PC-9 (cell line): ENCODE results near the gene SHISA9. TPM values are rescaled to one million over a fixed set of nuclear protein-coding genes. Genes with fewer than 3 reads are reported as not detected.

Experiments
- BruUV-seq: library from RNA; stranded (reverse); fragments of 400-500 nt; replicated peaks from 2 replicates; lab custom pipeline; 2021; lab: Mats Ljungman, UMichigan
- CTCF ChIA-PET: fragments of 300-600 bp; sonication (Branson Sonifier 250); formaldehyde crosslinking; loops from one replicate; lab custom pipeline; 2022; ENCODE audit warnings: antibody characterized with exemption; lab: Charles Lee
- POLR2A ChIA-PET: fragments of 300-600 bp; sonication (Branson Sonifier 250); formaldehyde crosslinking; loops from one replicate; lab custom pipeline; 2022; ENCODE audit warnings: antibody characterized with exemption; ENCODE audit not compliant: unreplicated experiment; lab: Charles Lee
- DNase-seq, 2 experiments: peaks; one replicate each; pipeline versions ENCODE4 v3.0.0 to v3.0.0-alpha.2; 2015 to 2022; ENCODE audit warnings: mixed read lengths in 1 of 2
- H2AFZ ChIP-seq: fragments of 200-600 bp; sonication (generic); 2 replicates; pipeline ENCODE4 v1.8.1; 2017; ENCODE audit warnings: antibody characterized with exemption
- H3F3A ChIP-seq: fragments of 200-600 bp; sonication (generic); 2 replicates; pipeline ENCODE4 v1.8.1; 2017; ENCODE audit warnings: antibody characterized with exemption, mild to moderate bottlenecking, low read depth; ENCODE audit not compliant: insufficient read depth
- H3K27ac ChIP-seq: fragments of 200-600 bp; sonication (generic); 2 replicates; pipeline ENCODE4 v1.6.1; 2016; ENCODE audit warnings: mixed run types
- H3K27me3 ChIP-seq: fragments of 200-600 bp; sonication (generic); 2 replicates; pipeline ENCODE4 v1.6.1; 2016; ENCODE audit warnings: low read depth, mixed run types; ENCODE audit not compliant: insufficient read depth
- H3K36me3 ChIP-seq: fragments of 200-600 bp; sonication (generic); 2 replicates; pipeline ENCODE4 v1.6.1; 2016; ENCODE audit warnings: low read depth, mixed run types
- H3K4me1 ChIP-seq: fragments of 200-600 bp; sonication (generic); replicated peaks from 2 replicates; pipeline ENCODE4 v1.6.1; 2016; ENCODE audit warnings: mixed run types; ENCODE audit not compliant: insufficient read depth
- H3K4me2 ChIP-seq: fragments of 200-600 bp; sonication (generic); 2 replicates; pipeline ENCODE4 v1.6.1; 2017; ENCODE audit warnings: mixed run types
- H3K4me3 ChIP-seq: fragments of 200-600 bp; sonication (generic); 2 replicates; pipeline ENCODE4 v1.6.1; 2016; ENCODE audit warnings: mixed run types
- H3K79me2 ChIP-seq: fragments of 200-600 bp; sonication (generic); 2 replicates; pipeline ENCODE4 v1.6.1; 2017; ENCODE audit warnings: low read depth, mixed run types
- H3K9me2 ChIP-seq: fragments of 200-600 bp; sonication (generic); 2 replicates; pipeline ENCODE4 v1.8.1; 2017; ENCODE audit warnings: mild to moderate bottlenecking; ENCODE audit not compliant: insufficient read depth
- H3K9me3 ChIP-seq: fragments of 200-600 bp; sonication (generic); 2 replicates; pipeline ENCODE4 v1.8.1; 2016; ENCODE audit warnings: low read depth; ENCODE audit not compliant: insufficient read depth
- H4K20me1 ChIP-seq: fragments of 200-600 bp; sonication (generic); 2 replicates; pipeline ENCODE4 v1.8.1; 2017; ENCODE audit not compliant: insufficient read depth
- EZH2 ChIP-seq: fragments of 200-600 bp; sonication (generic); IDR thresholded peaks from 2 replicates; pipeline ENCODE4 v1.8.0; 2017; ENCODE audit warnings: antibody characterized with exemption, low read depth
- intact Hi-C: fragments of 100-400 bp; cut with micrococcal nuclease; formaldehyde crosslinking; loops from one replicate; pipeline ENCODE4 v1.10.0; 2022; ENCODE audit not compliant: unreplicated experiment
- total RNA-seq: library from RNA; stranded (reverse); gene quantifications from 2 replicates; pipeline ENCODE4 v1.2.3, GENCODE V29; 2021
- TF ChIP-seq, protein P1 (sequence below): fragments of 200-600 bp; sonication (generic); conservative IDR thresholded peaks from 2 replicates; pipeline ENCODE4 v1.6.1; 2017; ENCODE audit warnings: mixed run types, antibody characterized with exemption, mild to moderate bottlenecking, moderate library complexity

SHISA9 gene
- total RNA-seq, 1 experiment from 2014 or later, result 80.5 TPM

DNA sequence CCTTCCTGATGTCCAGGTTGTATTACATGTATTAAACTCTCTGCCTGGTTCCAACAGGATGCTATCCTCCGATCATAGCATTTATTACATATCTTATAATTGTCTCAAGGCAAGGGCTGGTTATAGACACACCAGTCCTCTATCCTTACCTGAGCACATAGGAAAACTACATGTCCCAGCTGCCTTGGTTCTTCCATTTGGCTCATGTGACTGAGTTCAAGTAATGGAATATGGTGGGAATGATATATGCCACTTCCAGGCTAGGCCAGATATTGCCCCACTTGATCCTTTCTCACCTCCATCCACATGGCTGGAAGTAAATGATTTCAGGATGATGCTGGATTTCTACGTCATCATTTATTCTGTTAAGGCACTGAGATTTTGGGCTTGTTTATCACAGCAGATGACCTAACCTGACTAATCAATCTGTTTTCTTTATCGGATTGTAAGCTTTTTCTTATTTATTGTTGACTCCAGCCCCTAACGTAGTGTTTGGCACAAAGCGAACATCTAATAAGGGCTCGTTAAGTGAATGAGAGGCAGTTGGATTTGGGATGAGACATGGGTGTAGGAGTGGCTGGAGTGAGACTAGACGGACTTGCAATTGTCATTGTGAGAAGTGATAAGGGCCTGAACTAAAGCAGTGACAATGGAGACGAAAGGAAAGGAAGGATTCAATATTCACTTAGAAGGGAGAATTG, 8.2 kb upstream of the SHISA9 start:
- ChIA-PET CTCF (interaction anchor here (0.9 kb wide), 1 partner anchor 321 kb away, joined by 3 read pairs; no protein-coding TSS in a partner anchor), POLR2A (no interaction called here)
- Histone ChIP-seq H3K27me3 (no peaks in the 10 kb centered on the region), H3K9me3 (no peaks in the 10 kb centered on the region), H2AFZ (no peak overlapping the region), H3K27ac (no peak overlapping the region), H3K79me2 (peaks cover 12% of the 10 kb centered on the region; the same call in 1 of the 2 replicates), H3K4me3 (no peak overlapping the region), H3K36me3 (no peaks in the 10 kb centered on the region), H3K4me1 (peaks cover 38% of the 10 kb centered on the region), H3F3A (peaks cover 24% of the 10 kb centered on the region; the same call in 1 of the 2 replicates), H3K4me2 (no peak overlapping the region), H3K9me2 (no peaks in the 10 kb centered on the region), H4K20me1 (no peaks in the 10 kb centered on the region)
- DNase-seq, result no peak
- BruUV-seq, result no TSS peak
- TF ChIP-seq, protein P1, sequence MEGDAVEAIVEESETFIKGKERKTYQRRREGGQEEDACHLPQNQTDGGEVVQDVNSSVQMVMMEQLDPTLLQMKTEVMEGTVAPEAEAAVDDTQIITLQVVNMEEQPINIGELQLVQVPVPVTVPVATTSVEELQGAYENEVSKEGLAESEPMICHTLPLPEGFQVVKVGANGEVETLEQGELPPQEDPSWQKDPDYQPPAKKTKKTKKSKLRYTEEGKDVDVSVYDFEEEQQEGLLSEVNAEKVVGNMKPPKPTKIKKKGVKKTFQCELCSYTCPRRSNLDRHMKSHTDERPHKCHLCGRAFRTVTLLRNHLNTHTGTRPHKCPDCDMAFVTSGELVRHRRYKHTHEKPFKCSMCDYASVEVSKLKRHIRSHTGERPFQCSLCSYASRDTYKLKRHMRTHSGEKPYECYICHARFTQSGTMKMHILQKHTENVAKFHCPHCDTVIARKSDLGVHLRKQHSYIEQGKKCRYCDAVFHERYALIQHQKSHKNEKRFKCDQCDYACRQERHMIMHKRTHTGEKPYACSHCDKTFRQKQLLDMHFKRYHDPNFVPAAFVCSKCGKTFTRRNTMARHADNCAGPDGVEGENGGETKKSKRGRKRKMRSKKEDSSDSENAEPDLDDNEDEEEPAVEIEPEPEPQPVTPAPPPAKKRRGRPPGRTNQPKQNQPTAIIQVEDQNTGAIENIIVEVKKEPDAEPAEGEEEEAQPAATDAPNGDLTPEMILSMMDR, result no peak
- TF ChIP-seq EZH2, result no peak
- intact Hi-C loops, result no loop called here

DNA sequence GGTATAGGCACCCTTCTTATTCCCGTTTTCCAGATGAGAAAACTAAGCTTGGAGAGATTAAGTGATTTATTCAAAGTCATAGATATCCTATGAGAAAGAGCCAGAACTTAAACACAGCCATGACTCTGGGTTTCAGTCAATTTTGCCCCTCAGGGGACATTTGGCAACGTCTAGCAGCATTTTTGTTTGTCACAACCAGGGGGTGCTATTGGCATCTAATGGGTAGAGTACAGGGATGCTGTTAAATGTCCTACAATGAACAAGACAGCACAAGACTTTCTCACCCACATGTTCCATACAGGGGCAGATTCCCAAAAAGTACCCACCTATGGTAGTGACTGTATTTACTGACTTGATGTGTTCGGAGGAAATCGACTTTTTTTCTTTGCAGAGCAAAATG, 4.8 kb upstream of the SHISA9 start:
- Histone ChIP-seq H3K79me2 (peaks cover 28% of the 10 kb centered on the region), H3K4me3 (no peak overlapping the region), H2AFZ (no peak overlapping the region), H3K27ac (no peak overlapping the region), H3F3A (peaks cover 36% of the 10 kb centered on the region), H3K4me2 (no peak overlapping the region), H3K4me1 (peaks cover 45% of the 10 kb centered on the region), H3K9me3 (no peaks in the 10 kb centered on the region), H3K36me3 (no peaks in the 10 kb centered on the region), H3K9me2 (no peaks in the 10 kb centered on the region), H3K27me3 (no peaks in the 10 kb centered on the region), H4K20me1 (no peaks in the 10 kb centered on the region)
- intact Hi-C loops, result loop anchor here (5.0 kb wide), 1 partner anchor 871 kb away; no protein-coding TSS in a partner anchor
- no TSS peak for BruUV-seq
- peak in 1 of 2 experiments; percentile 40 for DNase-seq
- no peak for TF ChIP-seq EZH2
- TF ChIP-seq, protein P1, result peak; percentile 74
- POLR2A ChIA-PET, result no interaction called here
- CTCF ChIA-PET, result interaction anchor here (0.7 kb wide), 1 partner anchor 27 kb away, joined by 3 read pairs; no protein-coding TSS in a partner anchor

DNA sequence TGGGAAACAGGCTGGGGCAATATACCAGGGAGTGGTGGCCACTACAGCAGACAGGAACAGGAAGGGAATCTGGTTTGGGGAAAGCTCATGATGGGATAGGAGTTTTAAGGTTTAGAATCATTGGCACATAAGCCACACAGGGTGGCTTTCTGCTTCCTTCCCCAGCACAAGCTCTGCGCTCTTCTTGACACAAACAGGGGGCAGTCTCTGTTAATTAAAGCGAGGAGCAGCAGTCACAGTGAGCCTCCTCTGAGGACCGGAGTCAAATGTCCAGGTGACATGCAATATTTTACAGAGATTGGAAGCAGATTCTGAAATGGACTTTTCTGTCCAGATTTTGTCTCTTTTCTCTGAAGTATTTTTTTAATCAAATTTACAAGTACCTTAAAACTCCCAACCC, 2.8 kb upstream of the SHISA9 start:
- peaks cover 45% of the 10 kb centered on the region for H3K79me2 ChIP-seq
- H3K4me2 ChIP-seq, result peak overlapping the region; percentile 83
- no peaks in the 10 kb centered on the region for H3K27me3 ChIP-seq
- no TSS peak for BruUV-seq
- peak in 1 of 2 experiments; percentile 40 for DNase-seq
- peaks cover 5% of the 10 kb centered on the region for H4K20me1 ChIP-seq
- no peaks in the 10 kb centered on the region for H3K9me2 ChIP-seq
- peaks cover 29% of the 10 kb centered on the region for H3F3A ChIP-seq
- peak overlapping the region; percentile 99 for H3K27ac ChIP-seq
- H3K36me3 ChIP-seq, result no peaks in the 10 kb centered on the region
- no peaks in the 10 kb centered on the region for H3K9me3 ChIP-seq
- intact Hi-C loops, result loop anchor here (5.0 kb wide), 1 partner anchor 869 kb away; no protein-coding TSS in a partner anchor
- H2AFZ ChIP-seq, result no peak overlapping the region
- POLR2A ChIA-PET, result interaction anchor here (0.6 kb wide), 1 partner anchor 31 kb away, joined by 5 read pairs; no protein-coding TSS in a partner anchor
- TF ChIP-seq EZH2, result no peak
- TF ChIP-seq, protein P1, result peak; percentile 29; the same call in 1 of the 2 replicates
- peak overlapping the region; percentile 52 for H3K4me3 ChIP-seq
- CTCF ChIA-PET, result interaction anchor here (1.0 kb wide), 1 partner anchor 12 kb away, joined by 4 read pairs; no protein-coding TSS in a partner anchor
- H3K4me1 ChIP-seq, result peaks cover 36% of the 10 kb centered on the region
